CD4-positive, CD25-positive, alpha-beta regulatory T cell (primary cell): ENCODE data around the gene LDB2. TPM values are rescaled to one million over a fixed set of nuclear protein-coding genes. Genes with fewer than 3 reads are reported as not detected.

ENCODE experiments used
- ATAC-seq, 2 donors: fragments of 150-1000 bp; cut with Tn5 transposase; one replicate each; pipeline ENCODE4 v1.10.0; 2021; ENCODE audit warnings: low read depth in 2 of 2, moderate number of reproducible peaks in 2 of 2, moderate library complexity in 1 of 2
- DNase-seq, 3 donors: peaks; one replicate each; pipeline versions ENCODE4 v3.0.0 to v3.0.0-alpha.2; 2012 to 2022; ENCODE audit warnings: mixed read lengths in 1 of 3
- H3K27ac ChIP-seq: one replicate; pipeline ENCODE4 v1.7.0; 2013; ENCODE audit warnings: mild to moderate bottlenecking, low read length; ENCODE audit not compliant: insufficient read depth, poor library complexity, severe bottlenecking
- H3K27me3 ChIP-seq: one replicate; pipeline ENCODE4 v1.7.0; 2013; ENCODE audit warnings: low read length; ENCODE audit not compliant: control insufficient read depth, insufficient read depth
- H3K36me3 ChIP-seq: one replicate; pipeline ENCODE4 v1.7.0; 2013; ENCODE audit warnings: mild to moderate bottlenecking, low read length, moderate library complexity; ENCODE audit not compliant: control insufficient read depth, insufficient read depth
- H3K4me1 ChIP-seq: 2 replicates; pipeline ENCODE4 v1.7.0; 2013; ENCODE audit warnings: mild to moderate bottlenecking, low read length; ENCODE audit not compliant: insufficient read depth, control insufficient read depth, poor library complexity, severe bottlenecking
- H3K4me3 ChIP-seq: one replicate; pipeline ENCODE4 v1.7.0; 2013; ENCODE audit warnings: low read depth, mild to moderate bottlenecking, low read length, moderate library complexity
- H3K9me3 ChIP-seq, 2 experiments: 1 replicate in 1 of 2; 2 replicates in 1 of 2; pipeline ENCODE4 v1.7.0; 2013; ENCODE audit warnings: low read length in 2 of 2, mild to moderate bottlenecking in 1 of 2, moderate library complexity in 1 of 2; ENCODE audit not compliant: control insufficient read depth in 2 of 2
- H3K27ac Mint-ChIP-seq, 3 donors: one replicate each; pipeline ENCODE4 v1.8.0; 2020 to 2022; ENCODE audit warnings: mild to moderate bottlenecking in 3 of 3, mixed read lengths in 3 of 3, moderate library complexity in 2 of 3
- H3K27me3 Mint-ChIP-seq: one replicate; pipeline ENCODE4 v1.8.0; 2022; ENCODE audit warnings: mild to moderate bottlenecking, mixed read lengths
- H3K36me3 Mint-ChIP-seq: one replicate; pipeline ENCODE4 v1.8.0; 2020; ENCODE audit warnings: mixed read lengths
- H3K4me1 Mint-ChIP-seq, 4 donors: one replicate each; pipeline ENCODE4 v1.8.0; 2020 to 2022; ENCODE audit warnings: mixed read lengths in 4 of 4, mild to moderate bottlenecking in 1 of 4
- H3K4me3 Mint-ChIP-seq, 4 donors: one replicate each; pipeline ENCODE4 v1.8.0; 2020 to 2022; ENCODE audit warnings: mild to moderate bottlenecking in 4 of 4, mixed read lengths in 4 of 4, moderate library complexity in 3 of 4
- H3K9me3 Mint-ChIP-seq, 7 donors: one replicate each; pipeline ENCODE4 v1.8.0; 2020 to 2022; ENCODE audit warnings: mixed read lengths in 7 of 7, mild to moderate bottlenecking in 3 of 7, moderate library complexity in 2 of 7
- polyA plus RNA-seq, 4 donors: library from polyadenylated mRNA; unstranded; fragments of 300-500 nt; fragmentation: Illumina TruSeq; gene quantifications; one replicate each; pipeline ENCODE4 v1.2.3, GENCODE V29; 2021
- total RNA-seq: library from RNA; stranded (reverse); gene quantifications from one replicate; pipeline ENCODE4 v1.2.3, GENCODE V29; 2022

Gene LDB2
- total and polyA plus RNA-seq, 5 donors from 2014 or later, result not detected

GRCh38 chr4:16809943-16810342, 88.5 kb downstream of the LDB2 start:
- no peaks in the 10 kb centered on the region for H3K9me3 ChIP-seq
- Mint-ChIP-seq H3K4me3 (no peak overlapping the region), H3K27me3 (no peaks in the 10 kb centered on the region), H3K4me1 (no peaks in the 10 kb centered on the region), H3K36me3 (no peaks in the 10 kb centered on the region), H3K27ac (no peak overlapping the region), H3K9me3 (peaks cover 0 to 7% (median 0%) of the 10 kb centered on the region in 7 donors)
- no peaks in the 10 kb centered on the region for H3K4me1 ChIP-seq
- no peaks in the 10 kb centered on the region for H3K36me3 ChIP-seq
- H3K4me3 ChIP-seq, result no peak overlapping the region
- H3K27me3 ChIP-seq, result no peaks in the 10 kb centered on the region
- ATAC-seq (no peak), DNase-seq (no peak)
- H3K27ac ChIP-seq, result no peak overlapping the region

GRCh38 chr4:16809064-16809463, 89.4 kb downstream of the LDB2 start:
- Histone ChIP-seq H3K27me3 (no peaks in the 10 kb centered on the region), H3K4me3 (no peak overlapping the region), H3K36me3 (no peaks in the 10 kb centered on the region), H3K9me3 (no peaks in the 10 kb centered on the region), H3K27ac (no peak overlapping the region), H3K4me1 (no peaks in the 10 kb centered on the region)
- H3K9me3 Mint-ChIP-seq, result peaks cover 0 to 9% (median 0%) of the 10 kb centered on the region in 7 donors
- H3K27ac Mint-ChIP-seq, result no peak overlapping the region
- DNase-seq (no peak), ATAC-seq (no peak)
- H3K27me3 Mint-ChIP-seq, result no peaks in the 10 kb centered on the region
- no peaks in the 10 kb centered on the region for H3K4me1 Mint-ChIP-seq
- H3K36me3 Mint-ChIP-seq, result no peaks in the 10 kb centered on the region
- no peak overlapping the region for H3K4me3 Mint-ChIP-seq

- no peak overlapping the region for H3K4me3 Mint-ChIP-seq
- H3K4me3 ChIP-seq, result no peak overlapping the region
- H3K27me3 ChIP-seq, result no peaks in the 10 kb centered on the region
- no peaks in the 10 kb centered on the region for H3K27me3 Mint-ChIP-seq
- no peaks in the 10 kb centered on the region for H3K4me1 Mint-ChIP-seq
- ATAC-seq (no peak), DNase-seq (no peak)
- no peaks in the 10 kb centered on the region for H3K4me1 ChIP-seq
- H3K27ac ChIP-seq, result no peak overlapping the region
- H3K36me3 Mint-ChIP-seq, result no peaks in the 10 kb centered on the region
- H3K36me3 ChIP-seq, result no peaks in the 10 kb centered on the region
- peaks cover 0 to 9% (median under 1%) of the 10 kb centered on the region in 7 donors for H3K9me3 Mint-ChIP-seq
- no peaks in the 10 kb centered on the region for H3K9me3 ChIP-seq
- no peak overlapping the region for H3K27ac Mint-ChIP-seq
Measured at GRCh38 chr4:16807355-16807754, 91.1 kb downstream of the LDB2 start.

- Mint-ChIP-seq H3K27me3 (no peaks in the 10 kb centered on the region), H3K4me1 (no peaks in the 10 kb centered on the region), H3K27ac (no peak overlapping the region), H3K4me3 (no peak overlapping the region), H3K36me3 (no peaks in the 10 kb centered on the region), H3K9me3 (peaks cover 0 to 8% (median 3%) of the 10 kb centered on the region in 7 donors)
- no peak overlapping the region for H3K4me3 ChIP-seq
- DNase-seq (no peak), ATAC-seq (no peak)
- no peak overlapping the region for H3K27ac ChIP-seq
- H3K9me3 ChIP-seq, result no peaks in the 10 kb centered on the region
- no peaks in the 10 kb centered on the region for H3K36me3 ChIP-seq
- no peaks in the 10 kb centered on the region for H3K27me3 ChIP-seq
- H3K4me1 ChIP-seq, result no peaks in the 10 kb centered on the region
Measured at GRCh38 chr4:16804581-16804980, 93.9 kb downstream of the LDB2 start.

GRCh38 chr4:16802044-16802443, 96.4 kb downstream of the LDB2 start:
- peaks cover 0 to 8% (median 3%) of the 10 kb centered on the region in 7 donors for H3K9me3 Mint-ChIP-seq
- no peaks in the 10 kb centered on the region for H3K9me3 ChIP-seq
- H3K36me3 ChIP-seq, result no peaks in the 10 kb centered on the region
- H3K4me3 Mint-ChIP-seq, result no peak overlapping the region
- no peak overlapping the region for H3K27ac ChIP-seq
- H3K36me3 Mint-ChIP-seq, result no peaks in the 10 kb centered on the region
- H3K4me1 ChIP-seq, result no peaks in the 10 kb centered on the region
- no peaks in the 10 kb centered on the region for H3K27me3 ChIP-seq
- no peaks in the 10 kb centered on the region for H3K27me3 Mint-ChIP-seq
- DNase-seq (no peak), ATAC-seq (no peak)
- no peak overlapping the region for H3K4me3 ChIP-seq
- no peak overlapping the region for H3K27ac Mint-ChIP-seq
- H3K4me1 Mint-ChIP-seq, result no peaks in the 10 kb centered on the region

- DNase-seq (no peak), ATAC-seq (no peak)
- H3K9me3 Mint-ChIP-seq, result peaks cover 0 to 8% (median 3%) of the 10 kb centered on the region in 7 donors
- Histone ChIP-seq H3K4me1 (no peaks in the 10 kb centered on the region), H3K9me3 (no peaks in the 10 kb centered on the region), H3K27me3 (no peaks in the 10 kb centered on the region), H3K4me3 (no peak overlapping the region), H3K27ac (no peak overlapping the region), H3K36me3 (no peaks in the 10 kb centered on the region)
- H3K4me3 Mint-ChIP-seq, result no peak overlapping the region
- H3K27ac Mint-ChIP-seq, result no peak overlapping the region
- H3K27me3 Mint-ChIP-seq, result no peaks in the 10 kb centered on the region
- H3K36me3 Mint-ChIP-seq, result no peaks in the 10 kb centered on the region
- H3K4me1 Mint-ChIP-seq, result no peaks in the 10 kb centered on the region
Measured at GRCh38 chr4:16801356-16801755, 97.1 kb downstream of the LDB2 start.

GRCh38 chr4:16794816-16795445, 103.5 kb downstream of the LDB2 start:
- no peaks in the 10 kb centered on the region for H3K36me3 ChIP-seq
- no peak overlapping the region for H3K27ac ChIP-seq
- H3K4me3 ChIP-seq, result no peak overlapping the region
- no peaks in the 10 kb centered on the region for H3K4me1 ChIP-seq
- H3K27me3 ChIP-seq, result no peaks in the 10 kb centered on the region
- DNase-seq, result peak in 1 of 3 donors; percentile 11
- no peaks in the 10 kb centered on the region for H3K36me3 Mint-ChIP-seq
- H3K9me3 Mint-ChIP-seq, result peaks cover 0 to 4% (median 0%) of the 10 kb centered on the region in 7 donors
- H3K27me3 Mint-ChIP-seq, result no peaks in the 10 kb centered on the region
- ATAC-seq, result no peak
- H3K4me3 Mint-ChIP-seq, result no peak overlapping the region
- no peaks in the 10 kb centered on the region for H3K4me1 Mint-ChIP-seq
- H3K9me3 ChIP-seq, result no peaks in the 10 kb centered on the region
- H3K27ac Mint-ChIP-seq, result no peak overlapping the region

- Histone ChIP-seq H3K4me1 (no peaks in the 10 kb centered on the region), H3K27ac (no peak overlapping the region), H3K36me3 (no peaks in the 10 kb centered on the region), H3K4me3 (no peak overlapping the region), H3K27me3 (no peaks in the 10 kb centered on the region), H3K9me3 (peaks cover 0 to 1% of the 10 kb centered on the region in 2 experiments)
- Mint-ChIP-seq H3K36me3 (no peaks in the 10 kb centered on the region), H3K9me3 (peaks cover 0 to 3% (median 0%) of the 10 kb centered on the region in 7 donors), H3K4me1 (no peaks in the 10 kb centered on the region), H3K27ac (no peak overlapping the region), H3K27me3 (no peaks in the 10 kb centered on the region), H3K4me3 (no peak overlapping the region)
- DNase-seq (no peak), ATAC-seq (no peak)
Measured at GRCh38 chr4:16791460-16791859, 107.0 kb downstream of the LDB2 start.
